ENCODE data around the gene FAM43B.

GRCh38 chr1:20574686-20575540 lies 22.5 kb downstream of the FAM43B start:
- TF ChIP-seq CTCF (IDR thresholded peaks at IDR 0.05) = peak; percentile 70
- TF ChIP-seq TP53 (CRISPR knock-in tag; IDR thresholded peaks at IDR 0.05) = no peak
- no peak for TF ChIP-seq KDM1A (IDR thresholded peaks at IDR 0.05; ENCODE audit: low read depth)
- peak; percentile 82 to 90 for TF ChIP-seq RAD21 (conservative IDR thresholded peaks at IDR 0.05 in 1 of 2, IDR thresholded peaks at IDR 0.05 in 1 of 2)
